AG08395 (cell line): ENCODE measurements around the gene CXCL16.

Experiments
- DNase-seq: peaks from one replicate; pipeline ENCODE4 v3.0.0; 2012; ENCODE audit warnings: mixed read lengths, low spot score

CXCL16 gene, protein sequence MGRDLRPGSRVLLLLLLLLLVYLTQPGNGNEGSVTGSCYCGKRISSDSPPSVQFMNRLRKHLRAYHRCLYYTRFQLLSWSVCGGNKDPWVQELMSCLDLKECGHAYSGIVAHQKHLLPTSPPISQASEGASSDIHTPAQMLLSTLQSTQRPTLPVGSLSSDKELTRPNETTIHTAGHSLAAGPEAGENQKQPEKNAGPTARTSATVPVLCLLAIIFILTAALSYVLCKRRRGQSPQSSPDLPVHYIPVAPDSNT

DNA sequence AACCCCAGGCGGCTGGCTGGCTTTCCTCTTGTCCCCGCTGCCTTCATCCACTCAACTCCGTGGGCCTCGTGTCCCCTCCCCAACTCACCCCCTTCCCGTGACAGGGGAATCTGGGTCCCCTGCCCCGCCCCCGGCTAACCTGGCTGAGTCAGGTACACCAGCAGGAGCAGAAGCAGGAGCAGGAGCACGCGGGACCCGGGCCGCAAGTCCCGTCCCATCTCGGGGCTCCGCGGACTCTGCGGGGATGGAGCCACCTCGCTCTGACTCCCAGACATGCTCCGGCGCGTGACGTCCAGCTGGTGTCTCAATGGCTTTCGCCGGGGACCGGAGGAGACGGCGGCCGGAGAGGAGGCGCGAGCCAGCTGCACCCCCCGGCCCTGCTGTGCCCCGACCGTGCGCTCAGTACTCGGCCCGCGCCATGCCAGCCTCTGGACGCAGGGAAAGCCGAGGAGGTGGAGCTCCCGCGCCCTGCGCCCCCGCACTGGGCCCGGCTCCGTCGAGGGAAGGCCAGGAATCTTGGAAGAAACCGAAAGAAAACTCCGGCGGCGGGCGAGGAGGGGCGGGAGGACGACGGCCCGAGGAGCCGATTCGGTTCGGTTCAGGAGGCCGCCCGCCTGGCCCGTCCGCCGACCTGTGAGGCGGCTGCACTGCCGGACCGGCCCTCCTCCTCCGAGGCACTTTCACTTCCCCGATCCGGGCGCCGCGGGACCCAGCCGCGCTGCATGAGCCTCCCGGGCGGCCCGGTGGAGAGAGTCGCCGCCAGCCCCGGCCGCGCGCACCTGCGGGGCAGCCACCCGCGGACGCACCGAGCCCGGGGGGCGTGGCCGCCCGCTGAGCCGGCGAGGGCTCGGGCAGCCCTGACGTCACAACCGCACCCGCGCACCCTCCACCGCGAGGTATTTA is at the start of gene CXCL16, which contains the start of gene ZMYND15:
Gene CXCL16, minus strand, starts transcription at position 807 of the 903 bp plus-strand sequence. Its CDS starts 589 bp downstream, at position 218.
Gene ZMYND15, plus strand, starts transcription at position 712 of the 903 bp plus-strand sequence. CDS start 716 bp downstream, outside the sequence.
- DNase-seq: peak; percentile 57

DNA sequence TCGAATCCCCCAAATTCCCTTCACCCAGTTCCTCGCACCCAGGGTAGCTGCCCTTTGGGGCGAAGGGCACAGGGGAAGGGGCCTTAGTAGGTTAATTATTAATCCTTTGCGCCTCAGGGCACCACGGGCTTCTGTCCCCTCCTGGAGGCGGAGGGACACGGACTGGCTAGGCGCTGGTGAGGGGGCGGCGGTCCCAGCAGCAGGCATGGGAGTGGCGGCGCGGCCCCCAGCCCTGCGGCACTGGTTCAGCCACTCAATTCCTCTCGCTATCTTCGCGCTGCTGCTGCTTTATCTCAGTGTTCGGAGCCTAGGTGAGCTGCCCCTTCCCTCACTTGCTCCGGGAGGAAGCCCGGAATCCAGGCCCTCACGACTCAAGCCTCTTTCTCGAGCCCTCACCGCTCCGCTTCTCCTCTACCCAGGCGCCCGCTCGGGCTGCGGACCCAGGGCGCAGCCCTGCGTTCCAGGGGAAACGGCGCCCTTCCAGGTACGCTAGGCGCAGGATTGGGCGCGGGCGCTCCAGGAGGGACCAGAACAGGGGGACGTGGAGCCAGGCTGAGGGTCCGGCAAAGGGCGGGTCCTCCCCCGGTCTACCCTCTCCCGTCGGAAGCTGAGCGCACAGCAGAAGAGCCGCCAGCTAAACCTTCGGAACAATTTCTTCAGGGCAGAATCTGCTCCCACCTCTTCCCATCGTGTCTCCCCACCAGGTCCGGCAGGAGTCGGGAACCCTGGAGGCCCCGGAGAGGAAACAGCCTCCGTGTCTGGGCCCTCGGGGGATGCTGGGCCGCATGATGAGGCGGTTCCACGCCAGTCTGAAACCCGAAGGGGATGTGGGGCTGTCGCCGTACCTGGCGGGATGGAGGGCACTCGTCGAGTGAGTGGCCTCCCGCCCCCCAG is 49.3 kb upstream of the CXCL16 start, which contains the start of gene GLTPD2:
Gene GLTPD2, plus strand, starts transcription at position 158 of the 894 bp plus-strand sequence. Its CDS starts 48 bp downstream, at position 206.
- DNase-seq: no peak

DNA sequence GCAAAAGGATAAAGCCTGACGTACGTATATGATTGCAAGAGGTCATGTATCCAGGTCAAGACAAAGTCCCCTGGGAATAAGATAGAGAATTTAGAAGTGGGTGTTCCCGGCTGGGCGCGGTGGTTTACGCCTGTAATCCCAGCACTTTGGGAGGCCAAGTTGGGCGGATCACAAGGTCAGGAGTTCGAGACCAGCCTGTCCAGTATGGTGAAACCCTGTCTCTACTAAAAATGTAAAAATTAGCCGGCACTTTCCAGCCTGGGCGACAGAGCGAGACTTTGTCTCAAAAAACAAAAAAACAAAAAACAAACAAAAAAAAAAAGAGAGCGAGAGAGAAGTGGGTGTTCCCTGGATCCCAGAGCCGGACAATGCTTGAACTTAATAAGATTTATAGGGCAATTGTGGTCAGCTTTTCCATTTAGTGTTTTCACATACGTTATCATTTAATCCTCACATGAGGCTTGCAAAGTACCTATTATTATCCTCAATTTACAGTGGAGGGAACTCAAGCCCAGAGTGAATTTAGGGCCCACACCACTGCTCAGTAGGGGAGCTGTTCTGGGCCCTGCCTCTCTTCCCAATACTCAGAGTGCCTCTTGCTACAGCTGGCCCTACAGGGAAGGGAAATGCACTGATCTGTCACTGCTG is 48.6 kb upstream of the CXCL16 start:
- DNase-seq: no peak

- no peak for DNase-seq
These were observed 46.8 kb upstream of the CXCL16 start for GRCh38 chr17:4786516-4786915.

DNA sequence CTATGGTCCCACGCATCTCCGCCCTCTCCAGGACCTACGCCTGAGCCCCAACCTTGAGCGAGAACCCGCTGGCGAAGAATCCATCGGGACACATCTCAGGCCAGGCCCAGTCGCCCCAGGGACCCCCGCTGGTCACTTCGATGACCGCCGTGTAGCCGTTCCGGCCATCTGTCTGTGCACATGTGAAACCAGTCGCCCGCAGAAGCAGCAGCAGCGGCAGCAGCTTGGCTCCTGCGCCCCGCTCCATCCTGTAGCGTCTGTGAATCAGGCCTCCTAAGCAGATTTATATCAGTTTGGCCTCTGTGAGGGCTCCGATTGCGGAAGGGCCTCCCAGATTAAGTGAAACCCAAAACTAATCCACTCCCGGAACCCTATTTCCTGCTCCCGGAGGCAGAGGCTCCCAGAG is 46.4 kb upstream of the CXCL16 start, which contains the start of gene VMO1:
Gene VMO1, minus strand, starts transcription at position 259 of the 406 bp plus-strand sequence. Its CDS starts 12 bp downstream, at position 247.
- DNase-seq: peak; percentile 39

DNA sequence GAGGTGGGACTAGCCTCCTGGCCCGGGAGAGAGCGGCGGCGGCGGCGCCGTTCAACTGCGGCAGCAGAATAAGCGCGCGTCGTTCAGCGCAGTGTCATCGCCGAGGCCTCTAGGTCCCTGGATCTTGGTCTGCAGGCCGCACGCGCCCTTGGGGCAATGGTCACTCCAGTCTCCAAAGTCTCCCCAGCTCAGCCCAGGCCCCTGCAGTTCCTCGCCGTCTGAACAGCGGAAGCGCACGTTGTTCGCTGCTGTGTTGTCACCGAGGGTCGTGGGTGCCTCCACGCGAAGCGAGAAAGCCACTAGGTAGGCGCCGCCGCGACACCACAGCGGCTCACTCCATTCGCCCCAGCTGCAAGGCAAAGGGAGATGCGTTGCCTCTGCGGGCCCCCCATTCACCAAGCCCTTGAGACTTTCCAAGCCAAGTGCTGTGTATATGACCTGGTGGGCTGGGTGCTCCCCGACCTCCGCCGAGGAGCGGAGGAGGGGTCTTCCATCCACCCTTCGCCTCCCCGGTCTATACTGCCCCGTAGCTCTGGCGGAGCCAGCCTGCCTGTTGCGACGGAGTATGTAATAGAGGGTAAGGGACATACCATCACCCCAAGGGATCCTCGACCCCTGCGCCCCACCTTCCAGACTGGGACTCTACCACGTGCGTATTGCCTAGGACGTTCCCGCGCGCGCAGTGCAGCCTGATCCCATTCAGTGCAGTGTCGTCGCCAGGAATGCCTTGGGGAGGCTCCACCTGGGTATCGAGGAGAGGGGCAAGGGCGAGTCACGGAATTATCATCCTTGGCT is 45.8 kb upstream of the CXCL16 start:
- no peak for DNase-seq

GRCh38 chr17:4782652-4783051 is 42.9 kb upstream of the CXCL16 start:
- no peak for DNase-seq

DNA sequence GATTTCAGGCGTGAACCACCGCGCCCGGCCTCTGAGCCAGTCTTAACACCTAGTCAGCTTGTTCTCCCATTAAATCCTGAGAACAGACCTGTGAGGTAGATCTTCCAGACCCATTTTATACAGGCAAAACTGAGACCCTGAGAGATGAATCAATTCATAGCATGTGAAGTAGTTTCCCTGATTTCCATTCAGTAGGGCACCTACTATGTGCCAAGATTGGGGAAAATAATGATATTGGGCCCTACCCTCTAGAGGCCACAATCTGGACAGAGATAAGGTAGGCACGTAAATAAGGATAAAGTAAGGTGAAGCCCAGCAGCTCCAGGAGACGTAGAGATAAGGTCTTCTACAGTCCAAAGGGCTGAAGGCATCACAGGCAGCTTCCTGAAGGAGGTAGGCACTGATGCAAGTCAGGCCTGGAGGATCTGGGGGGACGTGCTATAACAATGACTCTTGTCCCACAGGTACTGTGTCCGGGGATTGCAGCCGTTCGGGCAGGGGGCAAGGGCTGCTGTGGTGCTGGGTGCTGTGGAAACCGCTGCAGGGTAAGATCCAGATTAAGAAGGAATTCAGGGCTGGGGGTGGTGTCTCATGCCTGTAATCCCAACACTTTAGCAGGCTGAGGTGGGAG is 40.7 kb upstream of the CXCL16 start:
- no peak for DNase-seq

- no peak for DNase-seq
These were observed 38.4 kb upstream of the CXCL16 start for GRCh38 chr17:4777969-4778760.

DNA sequence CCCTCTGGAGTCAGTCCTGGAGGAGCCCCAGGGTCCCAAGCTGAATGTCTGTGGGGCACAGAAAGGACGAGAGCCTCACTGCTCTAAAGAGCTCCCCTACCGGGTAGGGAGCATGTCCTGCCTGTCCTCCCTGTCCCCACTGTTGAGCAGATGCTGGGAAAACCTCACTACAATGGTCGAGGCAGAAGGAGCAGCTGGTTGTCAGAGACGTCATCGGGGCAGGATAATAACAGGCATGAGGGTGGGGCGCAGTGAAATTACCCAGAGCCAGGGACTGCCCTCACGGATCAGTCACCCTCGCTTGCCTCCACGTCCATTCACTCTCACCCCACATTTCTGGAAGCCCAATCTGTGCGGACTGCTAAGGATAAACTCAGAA is 32.5 kb upstream of the CXCL16 start:
- DNase-seq: no peak

GRCh38 chr17:4771519-4772234 is 31.9 kb upstream of the CXCL16 start, which contains the start of gene TM4SF5:
Gene TM4SF5 (plus strand): TSS chr17:4771886. CDS start chr17:4771923, 37 bp downstream.
- no peak for DNase-seq

- DNase-seq: peak; percentile 64
These were observed 29.9 kb upstream of the CXCL16 start for GRCh38 chr17:4769628-4770027.

DNA sequence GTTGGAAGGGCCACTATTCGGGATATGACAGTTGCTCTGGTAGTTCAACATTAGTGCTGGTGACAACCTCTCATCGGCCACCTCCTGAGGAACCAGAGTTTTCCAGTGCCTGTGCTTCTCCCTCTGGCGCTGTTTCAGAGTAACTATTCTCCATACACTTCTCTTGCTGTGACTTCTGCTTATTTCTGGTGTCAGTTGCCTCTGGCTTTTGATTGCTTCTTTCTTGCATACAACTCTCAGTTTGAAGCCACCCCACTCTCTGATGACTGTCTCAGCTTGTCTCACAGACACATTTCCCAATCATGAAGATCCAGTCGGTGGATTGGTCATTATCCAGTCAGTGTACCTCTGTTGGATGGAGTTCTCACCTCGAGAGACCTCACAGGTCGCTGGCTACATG is 28.6 kb upstream of the CXCL16 start:
- DNase-seq: no peak

DNA sequence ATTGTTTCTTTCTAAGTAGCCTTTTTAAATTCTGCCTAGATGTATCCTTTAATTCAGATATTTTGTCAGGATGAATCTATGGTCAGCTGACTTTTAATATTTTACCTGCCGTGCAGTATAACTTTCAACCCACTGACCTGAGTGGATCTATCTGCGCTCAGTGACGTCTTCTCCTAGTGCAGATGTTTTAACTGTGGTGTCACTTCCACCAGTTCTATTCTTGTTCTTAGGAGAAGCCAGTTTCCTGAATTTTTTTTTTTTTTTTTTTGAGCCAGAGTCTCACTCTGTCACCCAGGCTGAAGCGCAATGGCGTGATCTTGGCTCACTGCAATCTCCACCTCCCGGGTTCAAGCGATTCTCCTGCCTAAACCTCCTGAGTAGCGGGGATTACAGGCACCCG is 27.0 kb upstream of the CXCL16 start:
- DNase-seq: no peak

GRCh38 chr17:4766201-4766600 is 26.5 kb upstream of the CXCL16 start:
- no peak for DNase-seq

GRCh38 chr17:4764595-4764994 is 24.9 kb upstream of the CXCL16 start:
- DNase-seq: no peak

DNA sequence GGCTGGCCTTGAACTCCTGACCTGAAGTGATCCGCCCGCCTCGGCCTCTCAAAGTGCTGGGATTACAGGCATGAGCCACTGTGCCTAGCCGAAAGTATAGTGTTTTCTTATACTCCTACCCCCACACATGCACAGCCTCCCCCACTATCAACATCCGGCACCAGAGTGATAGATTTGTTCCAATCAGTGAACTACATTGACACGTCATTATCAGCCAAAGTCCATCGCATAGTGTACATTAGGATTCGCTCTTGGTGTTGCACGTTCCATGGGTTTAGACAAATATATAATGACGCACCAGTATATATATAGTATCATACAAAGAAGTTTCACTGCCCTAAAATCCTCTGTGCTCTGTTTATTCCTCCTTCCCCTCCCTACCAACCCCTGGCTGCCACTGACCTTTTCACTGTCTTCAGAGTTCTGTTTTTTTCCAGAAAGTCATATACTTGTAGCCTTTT is 20.1 kb upstream of the CXCL16 start:
- DNase-seq: no peak

DNA sequence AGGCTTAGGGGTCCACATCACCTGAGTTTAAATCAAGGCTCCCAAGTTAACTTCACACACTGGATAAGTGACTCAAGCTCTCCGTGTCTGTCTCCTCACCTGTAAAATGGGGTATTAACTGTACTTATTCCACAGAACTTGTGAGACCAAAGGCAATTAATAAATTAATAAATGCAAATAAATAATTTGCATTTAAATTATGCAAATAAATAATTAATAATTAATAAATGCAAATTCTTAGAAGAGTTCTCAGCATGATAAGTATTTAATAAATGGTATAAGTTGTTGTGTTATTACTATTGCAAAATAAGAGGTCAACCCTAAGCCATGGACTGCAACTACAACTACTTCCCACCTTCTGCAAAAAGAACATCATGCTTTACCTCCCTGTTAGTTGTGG is 13.7 kb upstream of the CXCL16 start:
- DNase-seq: no peak
